ENCODE measurements around the gene MAK. TPM values are rescaled to one million over a fixed set of nuclear protein-coding genes. Genes with fewer than 3 reads are reported as not detected.

MAK gene
- total RNA-seq, 1 experiment from 2014 or later: 0.22 TPM

- ChIA-PET CTCF (interaction anchor here (0.9 kb wide), 1 partner anchor 379 kb away, joined by 3 read pairs; no protein-coding TSS in a partner anchor), POLR2A (no interaction called here), RAD21 (ENCODE audit: low non-redundant PET in 1 of 2, low total read pairs in 2 of 2, uncharacterized antibody in 2 of 2, unreplicated experiment in 2 of 2) (no interaction called here)
- BruUV-seq (replicated peaks): no TSS peak
- Histone ChIP-seq H4K20me1 (ENCODE audit: insufficient read depth) (no peaks in the 10 kb centered on the region), H3K27ac (ENCODE audit: low read depth, low read length) (no peak overlapping the region), H3K9me2 (ENCODE audit: insufficient read depth) (no peaks in the 10 kb centered on the region), H2AFZ (ENCODE audit: low read depth, low read length, poor library complexity, severe bottlenecking) (no peak overlapping the region), H3K27me3 (ENCODE audit: insufficient read depth, low read length) (no peaks in the 10 kb centered on the region), H3K79me2 (ENCODE audit: insufficient read depth, low read length) (no peaks in the 10 kb centered on the region), H3K4me3 (replicated peaks in 1 of 2; ENCODE audit: low read depth in 1 of 2, low read length in 2 of 2) (no peak overlapping the region), H3K4me1 (ENCODE audit: control insufficient read depth in 1 of 2, insufficient read depth in 2 of 2, low read length in 2 of 2) (no peaks in the 10 kb centered on the region), H3K9ac (ENCODE audit: low read length) (no peak overlapping the region), H3K4me2 (ENCODE audit: low read length) (no peak overlapping the region), H3K36me3 (ENCODE audit: control insufficient read depth in 1 of 2, insufficient read depth in 2 of 2, low read length in 2 of 2) (no peaks in the 10 kb centered on the region), H3K9me3 (ENCODE audit: control insufficient read depth in 1 of 2, insufficient read depth in 1 of 2, low read depth in 1 of 2, low read length in 2 of 2) (no peaks in the 10 kb centered on the region)
- ATAC-seq (no peak), DNase-seq (ENCODE audit: low read depth, low spot score) (no peak)
- TF ChIP-seq EZH2 (IDR thresholded peaks at IDR 0.05): no peak
- no peak for TF ChIP-seq ZFX (IDR thresholded peaks at IDR 0.05)
- TF ChIP-seq RAD21 (IDR thresholded peaks at IDR 0.05; ENCODE audit: low read depth): no peak
- no peak for TF ChIP-seq ZNF274 (IDR thresholded peaks at IDR 0.05; ENCODE audit: low read depth, low read length)
- TF ChIP-seq EGR1 (IDR thresholded peaks at IDR 0.05; ENCODE audit: low read depth): no peak
- no peak for TF ChIP-seq POLR2A (IDR thresholded peaks at IDR 0.05; ENCODE audit: borderline replicate concordance, extremely low read depth, insufficient read depth, insufficient read length)
- no peak for TF ChIP-seq SRF (IDR thresholded peaks at IDR 0.05; ENCODE audit: low read depth)
- no peak for TF ChIP-seq YY1 (IDR thresholded peaks at IDR 0.05; ENCODE audit: extremely low read depth, insufficient replicate concordance, low read depth, low read length)
- no peak for TF ChIP-seq ZBTB33 (IDR thresholded peaks at IDR 0.05; ENCODE audit: extremely low read depth, insufficient replicate concordance, low read length)
- TF ChIP-seq ATF3 (IDR thresholded peaks at IDR 0.05): no peak
- no peak for TF ChIP-seq ELF1 (IDR thresholded peaks at IDR 0.05; ENCODE audit: borderline replicate concordance, low read depth)
- no peak for TF ChIP-seq REST (IDR thresholded peaks at IDR 0.05; ENCODE audit: low read depth)
- no peak for TF ChIP-seq MAX (IDR thresholded peaks at IDR 0.05)
- intact Hi-C loops (cut with micrococcal nuclease): no loop called here
Measured at GRCh38 chr6:10857259-10857658, 18.9 kb upstream of the MAK start.
